Trophoblast cell (in vitro differentiated cells and primary cell): ENCODE results near the gene DLG3.

Experiments
- DNase-seq, 2 donors: peaks; one replicate each; pipeline ENCODE4 v3.0.0-alpha.2; 2016
- H2AFZ ChIP-seq: 2 replicates; pipeline ENCODE4 v1.6.1; 2013; ENCODE audit warnings: low read length, moderate library complexity, mild to moderate bottlenecking; ENCODE audit not compliant: insufficient read depth, poor library complexity
- H2AK5ac ChIP-seq: 2 replicates; pipeline ENCODE4 v1.6.1; 2013; ENCODE audit warnings: mild to moderate bottlenecking, low read length
- H2BK120ac ChIP-seq: 2 replicates; pipeline ENCODE4 v1.6.1; 2013; ENCODE audit warnings: low read length, mild to moderate bottlenecking, moderate library complexity; ENCODE audit not compliant: insufficient read depth, poor library complexity
- H2BK12ac ChIP-seq: 2 replicates; pipeline ENCODE4 v1.6.1; 2013; ENCODE audit warnings: mild to moderate bottlenecking, low read length, moderate library complexity
- H2BK5ac ChIP-seq: 2 replicates; pipeline ENCODE4 v1.6.1; 2013; ENCODE audit warnings: low read length, low read depth, moderate library complexity, mild to moderate bottlenecking; ENCODE audit not compliant: poor library complexity
- H3K14ac ChIP-seq: 2 replicates; pipeline ENCODE4 v1.6.1; 2013; ENCODE audit warnings: mild to moderate bottlenecking, low read length
- H3K18ac ChIP-seq: 2 replicates; pipeline ENCODE4 v1.6.1; 2013; ENCODE audit warnings: mild to moderate bottlenecking, low read length
- H3K23ac ChIP-seq: 2 replicates; pipeline ENCODE4 v1.6.1; 2013; ENCODE audit warnings: low read length
- H3K27ac ChIP-seq: 2 replicates; pipeline ENCODE4 v1.5.1; 2013; ENCODE audit warnings: low read depth, mild to moderate bottlenecking, inconsistent platforms, low read length, moderate library complexity
- H3K27me3 ChIP-seq: 2 replicates; pipeline ENCODE4 v1.6.1; 2013; ENCODE audit warnings: inconsistent platforms, mild to moderate bottlenecking, low read length, moderate library complexity; ENCODE audit not compliant: insufficient read depth
- H3K36me3 ChIP-seq, 2 experiments: 1 replicate in 1 of 2; 2 replicates in 1 of 2; pipeline ENCODE4 v1.6.1; 2013; ENCODE audit warnings: low read length in 2 of 2, mild to moderate bottlenecking in 2 of 2, moderate library complexity in 1 of 2; ENCODE audit not compliant: insufficient read depth in 2 of 2, control insufficient read depth in 1 of 2
- H3K4ac ChIP-seq: 2 replicates; pipeline ENCODE4 v1.6.1; 2013; ENCODE audit warnings: low read depth, mild to moderate bottlenecking, low read length, moderate library complexity
- H3K4me1 ChIP-seq, 2 experiments: 1 replicate in 1 of 2; 2 replicates in 1 of 2; pipeline ENCODE4 v1.6.1; 2013; ENCODE audit warnings: low read length in 2 of 2, mild to moderate bottlenecking in 2 of 2, moderate library complexity in 1 of 2; ENCODE audit not compliant: insufficient read depth in 2 of 2, control insufficient read depth in 1 of 2
- H3K4me2 ChIP-seq: 2 replicates; pipeline ENCODE4 v1.6.1; 2013; ENCODE audit warnings: inconsistent platforms, mild to moderate bottlenecking, low read length, moderate library complexity
- H3K4me3 ChIP-seq: 2 replicates; pipeline ENCODE4 v1.5.1; 2013; ENCODE audit warnings: mild to moderate bottlenecking, low read depth, low read length, inconsistent platforms
- H3K79me1 ChIP-seq: one replicate; pipeline ENCODE4 v1.6.1; 2013; ENCODE audit warnings: low read length
- H3K79me2 ChIP-seq: 2 replicates; pipeline ENCODE4 v1.6.1; 2013; ENCODE audit warnings: low read length, mild to moderate bottlenecking; ENCODE audit not compliant: control insufficient read depth, insufficient read depth, poor library complexity
- H3K9ac ChIP-seq: 2 replicates; pipeline ENCODE4 v1.6.1; 2013; ENCODE audit warnings: mild to moderate bottlenecking, low read length
- H3K9me3 ChIP-seq: 2 replicates; pipeline ENCODE4 v1.6.1; 2013; ENCODE audit warnings: low read depth, mild to moderate bottlenecking, control low read depth, inconsistent platforms, low read length; ENCODE audit not compliant: insufficient read depth
- H4K12ac ChIP-seq: 2 replicates; pipeline ENCODE4 v1.6.1; 2013; ENCODE audit warnings: low read depth, mild to moderate bottlenecking, low read length, moderate library complexity
- H4K8ac ChIP-seq: 2 replicates; pipeline ENCODE4 v1.6.1; 2013; ENCODE audit warnings: low read depth, mild to moderate bottlenecking, low read length, moderate library complexity
- H4K91ac ChIP-seq: one replicate; pipeline ENCODE4 v1.6.1; 2013; ENCODE audit warnings: low read depth, mild to moderate bottlenecking, low read length, moderate library complexity
- WGBS: extraction: QIAGEN DNeasy Blood & Tissue Kit; methylation state at CpG from one replicate; pipeline ENCODE4 v1.1.7; 2013; ENCODE audit warnings: missing lambda C conversion rate; ENCODE audit not compliant: insufficient read length, insufficient coverage; ENCODE audit errors: extremely low coverage; 5-methylcytosine and 5-hydroxymethylcytosine counted together

Gene DLG3

DNA sequence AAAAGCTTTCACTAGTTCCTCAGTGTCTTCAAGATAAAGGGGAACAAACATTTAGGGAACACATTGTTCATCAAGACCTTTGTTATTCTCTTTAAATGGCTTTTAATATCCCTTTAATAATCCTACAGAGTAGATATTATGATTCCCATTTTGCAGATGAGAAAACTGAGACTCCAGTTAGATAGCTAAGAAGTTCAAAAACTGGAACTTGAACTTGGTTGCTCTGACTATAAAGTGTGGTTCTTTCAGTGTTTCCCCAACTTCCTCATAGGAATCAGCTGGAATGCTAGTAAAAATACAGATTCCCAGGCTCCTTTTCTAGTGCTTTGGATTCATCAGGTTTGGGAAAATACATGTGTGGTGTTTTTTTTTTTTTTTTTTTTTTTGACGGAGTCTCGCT lies 37.7 kb downstream of the DLG3 start:
- Histone ChIP-seq H3K18ac (no peak overlapping the region), H4K12ac (no peak overlapping the region), H3K4me1 (peaks cover 0 to 11% of the 10 kb centered on the region in 2 experiments), H3K79me1 (no peaks in the 10 kb centered on the region), H2BK12ac (no peak overlapping the region), H3K14ac (no peak overlapping the region), H3K27ac (no peak overlapping the region), H3K4me3 (no peak overlapping the region), H4K8ac (no peak overlapping the region), H3K9me3 (no peaks in the 10 kb centered on the region), H2AFZ (no peak overlapping the region), H3K4me2 (no peak overlapping the region), H2AK5ac (no peak overlapping the region), H3K36me3 (peaks cover 4 to 9% of the 10 kb centered on the region in 2 experiments), H3K9ac (no peak overlapping the region), H2BK5ac (no peak overlapping the region), H3K23ac (no peak overlapping the region), H2BK120ac (no peak overlapping the region), H4K91ac (no peak overlapping the region), H3K27me3 (no peaks in the 10 kb centered on the region), H3K79me2 (no peaks in the 10 kb centered on the region), H3K4ac (no peak overlapping the region)
- no peak for DNase-seq
- no CpG with 5 or more reads among the region's 2 CpGs for WGBS

DNA sequence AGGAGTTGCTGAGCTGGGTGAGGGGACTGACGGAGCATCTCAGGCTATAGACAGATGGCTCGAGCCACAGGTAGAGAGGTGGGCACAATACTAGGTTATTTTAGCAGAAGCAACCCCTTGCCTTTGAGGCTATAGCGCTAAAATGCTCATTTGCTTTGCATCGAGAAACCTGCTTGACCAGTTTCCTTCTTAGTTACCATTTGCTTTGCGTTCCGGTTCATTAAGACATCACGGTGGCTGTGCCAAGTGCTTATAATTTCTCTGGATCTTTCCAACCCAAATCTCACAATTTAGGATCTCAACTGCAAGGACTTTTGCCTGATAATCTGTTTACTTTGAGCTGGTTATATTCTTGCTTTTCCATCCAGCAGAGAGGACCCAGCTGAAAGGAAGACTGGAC lies 40.8 kb downstream of the DLG3 start:
- no peak overlapping the region for H4K12ac ChIP-seq
- H3K4ac ChIP-seq, result no peak overlapping the region
- H3K27ac ChIP-seq, result no peak overlapping the region
- H3K18ac ChIP-seq, result no peak overlapping the region
- no peak overlapping the region for H2BK5ac ChIP-seq
- H3K4me3 ChIP-seq, result no peak overlapping the region
- no peaks in the 10 kb centered on the region for H3K27me3 ChIP-seq
- peak in 1 of 2 donors; percentile 28 for DNase-seq
- H3K79me2 ChIP-seq, result no peaks in the 10 kb centered on the region
- H3K9me3 ChIP-seq, result no peaks in the 10 kb centered on the region
- no peak overlapping the region for H4K8ac ChIP-seq
- no peak overlapping the region for H3K14ac ChIP-seq
- H2AFZ ChIP-seq, result no peak overlapping the region
- no peak overlapping the region for H3K23ac ChIP-seq
- peaks cover 4 to 5% of the 10 kb centered on the region in 2 experiments for H3K36me3 ChIP-seq
- no peak overlapping the region for H2AK5ac ChIP-seq
- H2BK12ac ChIP-seq, result no peak overlapping the region
- WGBS, result no CpG with 5 or more reads among the region's 7 CpGs
- no peak overlapping the region for H4K91ac ChIP-seq
- H3K79me1 ChIP-seq, result no peaks in the 10 kb centered on the region
- H3K9ac ChIP-seq, result no peak overlapping the region
- no peak overlapping the region for H2BK120ac ChIP-seq
- H3K4me1 ChIP-seq, result no peaks in the 10 kb centered on the region
- no peak overlapping the region for H3K4me2 ChIP-seq

DNA sequence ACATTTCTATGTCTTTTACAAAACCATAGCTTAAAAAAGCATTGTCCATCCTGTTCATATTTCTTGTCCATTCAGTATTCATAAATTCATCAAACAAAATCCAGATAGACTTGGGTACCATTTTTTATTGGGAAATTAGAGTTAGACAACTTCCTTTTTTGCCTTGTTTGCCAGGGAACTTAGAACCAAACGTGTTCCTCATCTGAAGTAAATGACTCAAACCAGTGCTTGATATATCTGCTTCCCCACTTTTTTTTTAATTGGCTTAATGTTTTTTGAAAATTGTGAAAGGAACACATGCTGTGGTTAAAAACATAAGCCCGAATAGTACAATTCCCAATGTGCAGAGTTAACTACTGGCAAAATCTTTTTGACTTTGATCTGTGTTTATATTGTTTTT lies 44.2 kb downstream of the DLG3 start:
- Histone ChIP-seq H3K36me3 (peaks cover 12 to 17% of the 10 kb centered on the region in 2 experiments), H3K4me2 (no peak overlapping the region), H3K27me3 (no peaks in the 10 kb centered on the region), H3K79me2 (no peaks in the 10 kb centered on the region), H3K4me1 (no peaks in the 10 kb centered on the region), H4K8ac (no peak overlapping the region), H2AK5ac (no peak overlapping the region), H3K79me1 (no peaks in the 10 kb centered on the region), H3K4ac (no peak overlapping the region), H2BK5ac (no peak overlapping the region), H4K12ac (no peak overlapping the region), H2BK12ac (no peak overlapping the region), H3K23ac (no peak overlapping the region), H4K91ac (no peak overlapping the region), H3K4me3 (no peak overlapping the region), H3K18ac (no peak overlapping the region), H3K9me3 (no peaks in the 10 kb centered on the region), H2BK120ac (no peak overlapping the region), H2AFZ (no peak overlapping the region), H3K27ac (no peak overlapping the region), H3K9ac (no peak overlapping the region), H3K14ac (no peak overlapping the region)
- WGBS, result no CpG with 5 or more reads among the region's 2 CpGs
- DNase-seq, result no peak

DNA sequence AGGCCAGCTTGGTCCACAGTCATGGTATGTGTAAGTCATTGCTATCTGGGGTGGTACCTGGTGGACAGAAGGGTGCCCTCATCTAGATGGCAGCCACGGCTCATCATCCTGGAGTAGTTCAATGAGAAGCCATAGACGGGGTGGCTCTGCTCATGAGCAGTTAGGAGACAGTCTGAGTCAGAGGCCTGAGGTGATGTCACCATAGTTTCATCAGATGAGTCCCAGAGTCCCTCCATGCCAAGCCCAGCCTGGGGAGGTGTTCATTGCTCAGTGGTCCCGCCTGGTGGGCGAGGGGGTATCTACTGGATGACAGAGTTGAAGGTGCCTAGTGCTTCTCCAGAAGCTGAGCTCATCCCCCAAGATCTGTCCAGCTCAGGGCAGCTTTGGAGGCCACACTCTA lies 49.8 kb downstream of the DLG3 start:
- DNase-seq, result no peak
- Histone ChIP-seq H3K36me3 (peaks cover 45 to 60% of the 10 kb centered on the region in 2 experiments), H3K9ac (no peak overlapping the region), H3K27ac (no peak overlapping the region), H3K9me3 (no peaks in the 10 kb centered on the region), H2BK12ac (no peak overlapping the region), H3K4me1 (no peaks in the 10 kb centered on the region), H3K27me3 (no peaks in the 10 kb centered on the region), H4K8ac (no peak overlapping the region), H2AK5ac (no peak overlapping the region), H3K23ac (no peak overlapping the region), H3K14ac (no peak overlapping the region), H2BK5ac (no peak overlapping the region), H2AFZ (no peak overlapping the region), H3K18ac (no peak overlapping the region), H3K4me2 (no peak overlapping the region), H3K4ac (no peak overlapping the region), H3K79me2 (no peaks in the 10 kb centered on the region), H4K91ac (no peak overlapping the region), H3K4me3 (no peak overlapping the region), H4K12ac (no peak overlapping the region), H3K79me1 (no peaks in the 10 kb centered on the region), H2BK120ac (no peak overlapping the region)
- no CpG with 5 or more reads among the region's 4 CpGs for WGBS
